Measurements from ENCODE around the gene GLT1D1. TPM values are rescaled to one million over a fixed set of nuclear protein-coding genes. Genes with fewer than 3 reads are reported as not detected.

Gene GLT1D1
- total RNA-seq, 1 donor from 2014 or later = 4.1 TPM

- no peak for DNase-seq (ENCODE audit: low spot score)
Measured at GRCh38 chr12:128995619-128996018, 142.3 kb downstream of the GLT1D1 start.

DNA sequence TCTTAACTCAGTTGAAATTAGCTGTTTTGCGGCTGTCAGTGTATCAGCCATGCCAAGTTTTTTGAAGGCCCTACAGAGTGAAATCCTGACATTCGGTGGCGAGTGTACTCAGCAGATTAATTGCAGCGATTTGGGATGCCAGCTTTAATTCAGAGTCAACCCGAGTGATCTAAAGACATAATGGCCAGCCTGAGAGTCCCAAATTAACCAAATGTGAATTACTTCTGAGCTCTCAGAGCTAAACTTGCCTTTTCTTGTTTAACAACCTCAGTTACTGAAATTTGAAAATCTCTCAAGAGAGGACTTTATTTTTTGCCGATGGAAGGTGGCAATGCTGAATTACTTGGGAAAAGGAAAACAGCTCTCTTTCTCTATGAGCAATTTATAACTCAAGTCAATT, 148.5 kb downstream of the GLT1D1 start:
- DNase-seq (ENCODE audit: low spot score) = peak; percentile 2

DNA sequence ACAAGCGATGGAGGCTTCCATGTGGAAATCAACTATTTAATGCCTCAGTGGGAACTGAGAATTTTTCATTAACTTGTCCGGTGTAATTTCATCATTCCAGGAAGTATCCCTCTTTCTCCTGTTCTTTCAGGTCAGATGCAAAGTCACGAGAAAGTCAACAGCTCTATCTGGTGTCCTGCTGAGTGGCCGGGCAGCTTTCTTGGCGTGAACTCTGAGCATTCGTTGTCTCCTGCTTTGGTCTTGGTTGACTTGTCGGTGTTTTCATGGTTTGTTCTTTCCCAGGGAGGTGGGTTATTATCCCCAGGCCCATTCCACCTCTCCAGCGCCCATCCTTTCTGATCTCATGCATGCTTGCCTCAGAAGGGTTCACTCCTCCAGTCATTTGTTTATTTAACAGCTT, 149.1 kb downstream of the GLT1D1 start:
- DNase-seq (ENCODE audit: low spot score) = peak; percentile 16

DNA sequence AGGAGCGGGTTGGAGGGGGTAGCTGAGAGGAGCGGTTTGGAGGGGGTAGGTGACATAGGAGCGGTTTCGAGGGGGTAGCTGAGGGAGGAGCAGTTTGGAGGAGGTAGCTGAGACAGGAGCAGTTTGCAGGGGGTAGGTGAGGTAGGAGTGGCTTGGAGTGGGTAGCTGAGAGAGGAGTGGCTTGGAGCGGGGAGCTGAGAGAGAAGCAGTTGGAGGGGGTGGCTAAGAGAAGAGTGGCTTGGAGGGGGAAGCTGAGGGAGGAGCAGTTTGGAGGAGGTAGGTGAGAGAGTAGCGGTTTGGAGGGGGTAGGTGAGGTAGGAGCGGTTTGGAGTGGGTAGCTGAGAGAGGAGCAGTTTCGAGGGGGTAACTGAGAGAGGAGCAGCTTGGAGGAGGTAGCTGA, 152.1 kb downstream of the GLT1D1 start:
- no peak for DNase-seq (ENCODE audit: low spot score)

DNA sequence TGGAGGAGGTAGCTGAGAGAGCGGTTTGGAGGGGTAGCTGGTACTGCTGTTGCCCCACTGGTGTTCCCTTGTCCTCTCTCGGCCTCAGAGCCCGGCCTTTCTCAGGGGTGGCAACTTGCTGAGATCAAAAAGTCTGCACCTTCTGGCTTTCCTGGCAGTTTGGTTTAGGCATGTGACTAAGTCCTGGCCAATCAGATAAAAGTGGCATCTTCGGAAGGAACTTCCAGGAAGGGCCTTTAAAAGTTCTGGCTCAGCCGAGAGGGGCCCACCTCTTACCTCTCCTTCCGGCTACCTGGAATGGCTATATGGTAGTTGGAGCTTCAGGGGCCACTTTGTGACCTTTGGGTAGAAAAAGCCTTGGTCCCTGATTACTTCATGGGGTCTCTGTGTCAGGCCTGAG, 152.6 kb downstream of the GLT1D1 start:
- no peak for DNase-seq (ENCODE audit: low spot score)

- DNase-seq (ENCODE audit: low spot score) = peak; percentile 51
Measured at GRCh38 chr12:129009833-129010622, 156.8 kb downstream of the GLT1D1 start.

GRCh38 chr12:129016159-129016558, 162.9 kb downstream of the GLT1D1 start:
- no peak for DNase-seq (ENCODE audit: low spot score)

DNA sequence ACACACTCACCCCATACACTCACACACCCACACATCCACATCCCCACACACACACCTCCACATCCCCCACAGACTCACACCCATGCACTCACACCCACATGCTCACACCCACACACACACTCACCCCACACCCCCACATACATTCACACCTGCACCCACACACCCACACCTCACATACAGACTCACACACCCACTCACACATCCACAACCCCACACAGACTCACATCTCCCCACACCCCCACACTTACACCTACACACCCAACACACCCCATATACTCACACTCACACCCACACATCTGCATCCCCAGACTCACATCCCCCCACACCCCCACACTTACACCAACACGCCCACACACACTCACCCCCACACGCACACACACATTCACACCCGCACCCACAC, 171.8 kb downstream of the GLT1D1 start:
- no peak for DNase-seq (ENCODE audit: low spot score)

- no peak for DNase-seq (ENCODE audit: low spot score)
Measured at GRCh38 chr12:129028844-129029243, 175.6 kb downstream of the GLT1D1 start.

Other genes starting within 250 kb of the GLT1D1 start
- gene SLC15A4, start 29.5 kb upstream of the GLT1D1 start, total RNA-seq = 26.5 TPM

Data from mesenteric fat pad (tissue), 1 donor.